Measurements from ENCODE around the gene SCYGR5.

Gene SCYGR5

GRCh38 chr2:227707390-227707789 lies 40.8 kb downstream of the SCYGR5 start:
- Histone ChIP-seq H3K4me1 (ENCODE audit: insufficient read depth, low read length, severe bottlenecking) (no peaks in the 10 kb centered on the region), H3K4me3 (ENCODE audit: low read depth, low read length, poor library complexity, severe bottlenecking) (no peak overlapping the region), H3K79me2 (ENCODE audit: insufficient read depth, low read length) (no peaks in the 10 kb centered on the region), H4K20me1 (ENCODE audit: insufficient read depth, low read length) (no peaks in the 10 kb centered on the region), H3K27me3 (ENCODE audit: insufficient read depth, low read length) (no peaks in the 10 kb centered on the region), H3K9ac (ENCODE audit: low read length) (no peak overlapping the region), H3K36me3 (ENCODE audit: insufficient read depth, low read length) (no peaks in the 10 kb centered on the region), H3K9me2 (ENCODE audit: low read depth, low read length) (no peaks in the 10 kb centered on the region), H3K9me3 (ENCODE audit: low read length) (no peaks in the 10 kb centered on the region), H3F3A (ENCODE audit: insufficient read depth, low read length) (no peaks in the 10 kb centered on the region), H2AFZ (ENCODE audit: low read length) (no peak overlapping the region), H3K27ac (ENCODE audit: low read depth, low read length, poor library complexity, severe bottlenecking) (no peak overlapping the region), H3K4me2 (ENCODE audit: low read length) (no peak overlapping the region)
- TF ChIP-seq EZH2 (IDR thresholded peaks at IDR 0.05; ENCODE audit: borderline replicate concordance, low read length) (no peak), CTCF (IDR thresholded peaks at IDR 0.05; ENCODE audit: low read length) (no peak)

DNA sequence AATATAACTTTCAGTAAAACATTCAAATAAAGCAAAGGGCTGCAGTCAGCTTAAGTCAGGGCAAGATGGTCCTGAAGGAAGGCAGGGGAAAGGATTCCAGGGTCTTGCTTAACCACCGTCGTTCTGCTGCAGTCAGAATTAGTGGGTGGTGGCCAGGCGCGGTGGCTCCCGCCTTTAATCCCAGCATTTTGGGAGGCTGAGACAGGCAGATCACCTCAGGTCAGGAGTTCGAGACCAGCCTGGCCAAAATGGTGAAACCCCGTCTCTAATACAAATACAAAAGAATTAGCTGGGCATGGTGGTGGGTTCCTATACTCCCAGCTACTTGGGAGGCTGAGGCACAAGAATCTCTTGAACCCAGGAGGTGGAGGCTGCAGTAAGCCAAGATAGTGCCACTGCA lies 44.4 kb downstream of the SCYGR5 start:
- H3K9me3 ChIP-seq (ENCODE audit: low read length): no peaks in the 10 kb centered on the region
- H4K20me1 ChIP-seq (ENCODE audit: insufficient read depth, low read length): no peaks in the 10 kb centered on the region
- no peak overlapping the region for H3K27ac ChIP-seq (ENCODE audit: low read depth, low read length, poor library complexity, severe bottlenecking)
- H3K4me2 ChIP-seq (ENCODE audit: low read length): no peak overlapping the region
- H3K36me3 ChIP-seq (ENCODE audit: insufficient read depth, low read length): no peaks in the 10 kb centered on the region
- H3K4me3 ChIP-seq (ENCODE audit: low read depth, low read length, poor library complexity, severe bottlenecking): no peak overlapping the region
- no peaks in the 10 kb centered on the region for H3K9me2 ChIP-seq (ENCODE audit: low read depth, low read length)
- H3K79me2 ChIP-seq (ENCODE audit: insufficient read depth, low read length): no peaks in the 10 kb centered on the region
- no peak overlapping the region for H2AFZ ChIP-seq (ENCODE audit: low read length)
- H3K4me1 ChIP-seq (ENCODE audit: insufficient read depth, low read length, severe bottlenecking): no peaks in the 10 kb centered on the region
- no peaks in the 10 kb centered on the region for H3K27me3 ChIP-seq (ENCODE audit: insufficient read depth, low read length)
- H3F3A ChIP-seq (ENCODE audit: insufficient read depth, low read length): no peaks in the 10 kb centered on the region
- no peak overlapping the region for H3K9ac ChIP-seq (ENCODE audit: low read length)
- TF ChIP-seq CTCF (IDR thresholded peaks at IDR 0.05; ENCODE audit: low read length): no peak
- TF ChIP-seq EZH2 (IDR thresholded peaks at IDR 0.05; ENCODE audit: borderline replicate concordance, low read length): no peak

DNA sequence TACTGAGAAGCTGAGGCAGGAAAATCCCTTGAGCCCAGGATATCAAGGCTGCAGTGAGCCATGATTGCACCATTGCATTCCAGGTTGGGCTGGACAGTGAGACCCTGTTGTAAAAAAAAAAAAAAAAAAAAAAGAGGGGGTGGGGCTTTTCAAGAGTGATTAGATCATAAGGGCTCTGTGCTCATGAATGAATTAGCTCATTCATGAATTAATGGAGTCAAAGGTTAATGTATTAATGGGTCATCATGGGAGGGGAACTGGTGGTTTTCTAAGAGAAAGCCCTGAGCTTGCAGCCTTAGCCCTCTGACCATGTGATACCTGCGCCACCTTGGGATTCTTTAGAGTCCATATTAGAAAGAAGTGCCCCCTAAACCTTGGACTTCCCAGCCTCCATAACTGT lies 46.7 kb downstream of the SCYGR5 start:
- H2AFZ ChIP-seq (ENCODE audit: low read length): no peak overlapping the region
- H3K9ac ChIP-seq (ENCODE audit: low read length): no peak overlapping the region
- H3K9me3 ChIP-seq (ENCODE audit: low read length): no peaks in the 10 kb centered on the region
- no peaks in the 10 kb centered on the region for H3F3A ChIP-seq (ENCODE audit: insufficient read depth, low read length)
- no peaks in the 10 kb centered on the region for H3K9me2 ChIP-seq (ENCODE audit: low read depth, low read length)
- peaks cover 3% of the 10 kb centered on the region; the same call in 1 of the 2 replicates for H3K27me3 ChIP-seq (ENCODE audit: insufficient read depth, low read length)
- no peaks in the 10 kb centered on the region for H3K4me1 ChIP-seq (ENCODE audit: insufficient read depth, low read length, severe bottlenecking)
- H3K4me3 ChIP-seq (ENCODE audit: low read depth, low read length, poor library complexity, severe bottlenecking): no peak overlapping the region
- no peak overlapping the region for H3K27ac ChIP-seq (ENCODE audit: low read depth, low read length, poor library complexity, severe bottlenecking)
- H3K4me2 ChIP-seq (ENCODE audit: low read length): no peak overlapping the region
- no peaks in the 10 kb centered on the region for H3K79me2 ChIP-seq (ENCODE audit: insufficient read depth, low read length)
- H3K36me3 ChIP-seq (ENCODE audit: insufficient read depth, low read length): no peaks in the 10 kb centered on the region
- H4K20me1 ChIP-seq (ENCODE audit: insufficient read depth, low read length): no peaks in the 10 kb centered on the region
- no peak for TF ChIP-seq CTCF (IDR thresholded peaks at IDR 0.05; ENCODE audit: low read length)
- no peak for TF ChIP-seq EZH2 (IDR thresholded peaks at IDR 0.05; ENCODE audit: borderline replicate concordance, low read length)

All from OCI-LY1 (cell line).